Body of pancreas (tissue), 4 donors: ENCODE results near the gene HLA-DOB. TPM values are rescaled to one million over a fixed set of nuclear protein-coding genes. Genes with fewer than 3 reads are reported as not detected.

Source experiments
- ATAC-seq: fragments of 150-250 bp; one replicate; pipeline ENCODE4 v1.9.1; 2016
- DNase-seq, 4 donors: peaks; one replicate each; pipeline ENCODE4 v3.0.0-alpha.2; 2019
- H3K27ac ChIP-seq, 4 donors: fragments of 200-600 bp; sonication (generic); 1 replicate in 3 of 4; 2 replicates in 1 of 4; pipeline versions ENCODE4 v1.5.1 to v1.6.1; 2016 to 2019; ENCODE audit warnings: mild to moderate bottlenecking in 1 of 4, mixed read lengths in 1 of 4, moderate library complexity in 1 of 4
- H3K27me3 ChIP-seq, 2 donors: fragments of 200-600 bp; sonication (generic); one replicate each; pipeline ENCODE4 v1.6.0; 2016; ENCODE audit warnings: mild to moderate bottlenecking in 1 of 2
- H3K36me3 ChIP-seq, 2 donors: fragments of 200-600 bp; sonication (generic); replicated peaks in 1 of 2; 2 replicates each; pipeline ENCODE4 v1.5.1; 2016; ENCODE audit warnings: low read depth in 2 of 2; ENCODE audit not compliant: insufficient read depth in 1 of 2
- H3K4me1 ChIP-seq: fragments of 200-600 bp; sonication (generic); one replicate; pipeline ENCODE4 v1.6.0; 2016
- H3K4me3 ChIP-seq, 2 donors: fragments of 200-600 bp; sonication (generic); 1 replicate in 1 of 2; 2 replicates in 1 of 2; pipeline ENCODE4 v1.5.1; 2016 to 2019
- H3K9me3 ChIP-seq, 3 donors: fragments of 200-600 bp; sonication (generic); 1 replicate in 2 of 3; 2 replicates in 1 of 3; pipeline ENCODE4 v1.5.1; 2016
- CTCF ChIP-seq, 7 experiments: fragments of 450-650 bp in 4 of 7; fragments of 200-600 bp in 3 of 7; sonication (generic) in 3 of 7; IDR thresholded peaks; one replicate each; pipeline ENCODE4 v1.5.1; 2016 to 2019; ENCODE audit warnings: antibody characterized with exemption in 7 of 7
- POLR2A ChIP-seq, 3 donors: fragments of 450-650 bp; IDR thresholded peaks; one replicate each; pipeline ENCODE4 v1.6.1; 2016; ENCODE audit warnings: antibody characterized with exemption in 3 of 3, mild to moderate bottlenecking in 2 of 3
- WGBS, 2 donors: methylation state at CpG; one replicate each; pipeline ENCODE4 v1.1.5; 2017; 5-methylcytosine and 5-hydroxymethylcytosine counted together
- intact Hi-C: fragments of 100-400 bp; cut with DNase I; formaldehyde crosslinking; loops from one replicate; pipeline ENCODE4 v1.15.1; 2023
- total RNA-seq, 2 donors: library from RNA; depleted of rRNA; stranded (reverse); fragments of >200 nt; gene quantifications; one replicate each; pipeline ENCODE4 v1.1.0, GENCODE V29; 2016

The HLA-DOB gene
- total RNA-seq, 2 donors from 2014 or later, result not detected

DNA sequence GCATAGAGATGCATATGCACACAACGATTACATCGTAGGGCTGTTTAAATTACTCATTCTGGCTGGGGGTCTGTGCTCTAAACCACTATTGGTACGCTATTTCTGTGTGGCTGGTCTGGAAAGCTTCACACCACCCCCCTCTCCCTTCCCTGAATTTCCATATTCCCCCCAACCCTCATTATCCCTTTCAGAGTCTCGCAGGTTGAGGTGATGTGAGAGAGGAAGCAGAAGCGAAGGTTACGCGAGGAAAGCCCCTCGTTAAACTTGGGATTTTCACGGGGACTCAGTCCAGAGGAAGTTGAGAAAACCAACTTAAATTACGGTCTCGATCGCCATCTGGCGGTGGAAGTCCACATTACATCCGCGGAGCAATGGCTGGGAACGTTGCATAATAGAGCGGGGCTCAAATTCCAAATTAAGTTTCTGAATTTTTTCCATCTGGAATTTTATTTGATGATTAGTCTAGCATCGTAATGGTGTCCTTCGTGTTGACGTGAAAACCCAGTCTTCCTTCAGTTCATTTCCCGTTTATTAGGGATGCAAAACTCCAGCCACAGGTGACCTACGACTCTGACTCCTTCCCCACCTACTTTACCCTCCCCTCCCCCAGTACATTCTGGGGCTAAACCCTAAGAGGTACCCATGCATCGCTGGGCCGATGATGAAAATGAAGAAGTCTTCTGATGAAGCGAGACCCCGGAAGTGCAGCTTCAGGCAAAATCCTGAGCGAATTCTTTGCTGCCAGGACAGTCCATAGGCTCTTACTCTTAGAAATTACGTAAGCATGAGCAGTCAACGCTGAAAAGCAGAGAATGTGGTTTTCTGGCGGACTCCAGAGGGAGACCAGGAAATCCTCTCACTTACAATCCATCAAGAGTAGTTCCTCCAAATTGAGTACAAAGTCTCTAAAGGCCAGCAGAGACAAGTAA is 19.7 kb downstream of the HLA-DOB start:
- WGBS, 2 donors, result 4 to 7% methylated on average over 30 of the region's 30 CpGs
- H3K4me1 ChIP-seq, result peaks cover 7% of the 10 kb centered on the region
- peak; percentile 71 to 84 (median 77) for DNase-seq
- H3K4me3 ChIP-seq, result no peak overlapping the region
- TF ChIP-seq POLR2A (IDR thresholded peaks at IDR 0.05) (no peak), CTCF (IDR thresholded peaks at IDR 0.05) (peak; percentile 66 to 94 (median 86))
- H3K9me3 ChIP-seq, result no peaks in the 10 kb centered on the region
- no peaks in the 10 kb centered on the region for H3K36me3 ChIP-seq
- peak; percentile 83 for ATAC-seq
- H3K27ac ChIP-seq, result no peak overlapping the region
- intact Hi-C loops, result no loop called here
- H3K27me3 ChIP-seq, result no peaks in the 10 kb centered on the region

DNA sequence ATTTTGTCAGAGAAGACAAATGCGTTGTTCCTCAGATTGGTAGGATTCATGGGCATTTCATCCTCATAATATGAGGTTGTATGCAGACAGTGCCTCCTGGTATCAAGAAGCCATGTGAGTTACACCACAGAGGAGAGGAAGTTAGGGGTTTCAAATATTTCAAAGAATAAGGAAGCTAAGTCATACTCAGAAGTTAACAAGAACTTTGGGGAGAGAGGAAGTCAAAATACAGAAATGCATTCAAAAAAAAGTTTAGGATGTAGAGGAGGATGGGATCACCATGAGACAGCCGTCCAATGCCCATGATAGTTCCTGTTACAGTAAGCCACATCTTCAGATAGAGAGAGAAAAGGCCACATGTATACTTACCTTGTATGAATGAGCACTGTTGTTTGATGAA is 22.3 kb downstream of the HLA-DOB start:
- DNase-seq (peak in 1 of 4 donors; percentile 31), ATAC-seq (no peak)
- no peak overlapping the region for H3K27ac ChIP-seq
- no peaks in the 10 kb centered on the region for H3K36me3 ChIP-seq
- WGBS, 2 donors, result 47 to 52% methylated on average over 2 of the region's 2 CpGs
- H3K9me3 ChIP-seq, result no peaks in the 10 kb centered on the region
- peaks cover 7% of the 10 kb centered on the region for H3K4me1 ChIP-seq
- TF ChIP-seq CTCF (IDR thresholded peaks at IDR 0.05) (no peak), POLR2A (IDR thresholded peaks at IDR 0.05) (no peak)
- intact Hi-C loops, result loop anchor here (5.0 kb wide), 1 partner anchor 382 kb away; no protein-coding TSS in a partner anchor
- H3K27me3 ChIP-seq, result no peaks in the 10 kb centered on the region
- H3K4me3 ChIP-seq, result no peak overlapping the region

DNA sequence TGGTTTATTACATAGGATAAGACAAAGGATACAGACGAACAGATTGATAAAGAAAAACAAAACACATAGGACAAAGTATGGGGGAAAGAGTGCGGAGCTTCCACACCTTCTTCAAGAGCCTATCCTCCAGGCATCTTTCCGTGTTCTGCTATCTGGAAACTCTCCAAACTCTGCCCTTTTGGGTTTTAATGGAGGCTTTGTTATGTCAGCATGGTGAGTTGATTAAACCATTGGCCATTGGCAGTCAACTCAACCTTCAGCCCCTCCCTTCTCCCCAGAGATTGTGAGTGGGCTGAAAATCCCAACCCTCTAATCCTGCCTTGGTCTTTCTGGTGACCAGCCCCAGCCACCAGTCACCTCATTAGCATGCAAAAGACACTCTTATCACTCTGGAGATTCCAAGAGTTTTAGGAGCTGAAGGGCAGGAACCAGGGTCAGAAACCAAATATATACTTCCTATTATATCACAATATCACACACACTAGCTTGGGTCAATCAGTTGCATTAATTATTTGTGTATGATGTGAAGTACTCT is 23.8 kb downstream of the HLA-DOB start:
- no peaks in the 10 kb centered on the region for H3K36me3 ChIP-seq
- no peak for ATAC-seq
- H3K27me3 ChIP-seq, result no peaks in the 10 kb centered on the region
- intact Hi-C loops, result loop anchor here (5.0 kb wide), 1 partner anchor 381 kb away; no protein-coding TSS in a partner anchor
- 49 to 56% methylated on average over 3 of the region's 3 CpGs for WGBS, 2 donors
- TF ChIP-seq POLR2A (IDR thresholded peaks at IDR 0.05), result no peak
- TF ChIP-seq CTCF (IDR thresholded peaks at IDR 0.05), result no peak
- no peak overlapping the region for H3K4me3 ChIP-seq
- peaks cover 7% of the 10 kb centered on the region for H3K4me1 ChIP-seq
- H3K27ac ChIP-seq, result no peak overlapping the region
- H3K9me3 ChIP-seq, result no peaks in the 10 kb centered on the region
- no peak for DNase-seq

DNA sequence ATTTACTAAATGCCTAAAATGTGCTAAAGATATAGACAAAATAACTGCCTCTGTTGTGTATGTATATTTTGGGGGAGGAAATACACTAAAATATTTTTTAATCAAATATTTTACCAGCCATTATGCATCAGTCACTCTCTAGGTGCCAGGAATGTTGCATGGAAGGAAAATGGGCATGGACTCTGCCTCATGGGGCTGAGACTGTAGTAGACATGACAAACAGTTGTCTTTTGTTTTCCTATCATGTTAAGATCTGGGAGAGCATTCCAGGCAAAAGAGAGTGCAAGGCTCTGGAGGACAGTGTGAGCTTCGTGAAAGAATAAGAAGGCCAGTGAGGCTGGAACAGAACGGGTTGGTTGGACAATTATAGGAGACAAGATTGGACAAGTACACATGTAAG is 26.5 kb downstream of the HLA-DOB start:
- Histone ChIP-seq H3K27me3 (no peaks in the 10 kb centered on the region), H3K27ac (no peak overlapping the region), H3K4me1 (no peaks in the 10 kb centered on the region), H3K9me3 (no peaks in the 10 kb centered on the region), H3K4me3 (no peak overlapping the region), H3K36me3 (no peaks in the 10 kb centered on the region)
- 41 to 60% methylated on average over 2 of the region's 2 CpGs for WGBS, 2 donors
- ATAC-seq (no peak), DNase-seq (no peak)
- TF ChIP-seq CTCF (IDR thresholded peaks at IDR 0.05), result no peak
- no peak for TF ChIP-seq POLR2A (IDR thresholded peaks at IDR 0.05)
- intact Hi-C loops, result loop anchor here (5.0 kb wide), 1 partner anchor 378 kb away; no protein-coding TSS in a partner anchor
